Testis (tissue), 3 donors: ENCODE measurements around the gene SH3BGRL2. TPM values are rescaled to one million over a fixed set of nuclear protein-coding genes. Genes with fewer than 3 reads are reported as not detected.

Experiments used
- DNase-seq: peaks from one replicate; pipeline ENCODE4 v3.0.0-alpha.2; 2019
- H3K27ac ChIP-seq, 2 donors: fragments of 200-600 bp; sonication (generic); one replicate each; pipeline ENCODE4 v1.5.1; 2019
- H3K27me3 ChIP-seq: fragments of 200-600 bp; sonication (generic); one replicate; pipeline ENCODE4 v1.5.1; 2019
- H3K36me3 ChIP-seq: fragments of 200-600 bp; sonication (generic); one replicate; pipeline ENCODE4 v1.5.1; 2017; ENCODE audit warnings: low read depth; ENCODE audit errors: missing control alignments
- H3K4me1 ChIP-seq: fragments of 200-600 bp; sonication (generic); one replicate; pipeline ENCODE4 v1.5.1; 2019
- H3K4me3 ChIP-seq, 2 donors: fragments of 200-600 bp; sonication (generic); one replicate each; pipeline ENCODE4 v1.5.1; 2017 to 2019
- H3K9me3 ChIP-seq: fragments of 200-600 bp; sonication (generic); one replicate; pipeline ENCODE4 v1.5.1; 2017
- POLR2A ChIP-seq: fragments of 450-650 bp; IDR thresholded peaks from one replicate; pipeline ENCODE4 v1.6.1; 2017; ENCODE audit warnings: antibody characterized with exemption, mild to moderate bottlenecking, moderate library complexity
- WGBS, 2 donors: methylation state at CpG; one replicate each; pipeline ENCODE4 v1.1.5; 2018; 5-methylcytosine and 5-hydroxymethylcytosine counted together
- intact Hi-C: fragments of 100-400 bp; cut with DNase I; formaldehyde crosslinking; loops from one replicate; pipeline ENCODE4 v1.15.1; 2023; ENCODE audit warnings: low total_unique reads
- polyA plus RNA-seq: library from polyadenylated mRNA; stranded (reverse); fragments of 350-450 nt; fragmentation: Illumina TruSeq; extraction: RNeasy Lipid Tissue Mini Kit (QIAGEN cat#74804); gene quantifications from one replicate; pipeline ENCODE4 v1.2.3, GENCODE V29; 2014; ENCODE audit warnings: low read depth, low replicate concordance; ENCODE audit not compliant: insufficient read depth
- total RNA-seq, 2 donors: library from RNA; depleted of rRNA; stranded (reverse); fragments of >200 nt; gene quantifications; one replicate each; pipeline ENCODE4 v1.2.3, GENCODE V29; 2016
- TF ChIP-seq, protein P1 (sequence below), 3 experiments: fragments of 450-650 bp in 2 of 3; fragments of 200-600 bp in 1 of 3; sonication (generic) in 1 of 3; IDR thresholded peaks; one replicate each; pipeline ENCODE4 v1.5.1; 2016 to 2019; ENCODE audit warnings: antibody characterized with exemption in 3 of 3, mild to moderate bottlenecking in 2 of 3, moderate library complexity in 1 of 3

The SH3BGRL2 gene
- total and polyA plus RNA-seq, 3 donors from 2014 or later: 5.5 to 9.8 (median 6.3) TPM

DNA sequence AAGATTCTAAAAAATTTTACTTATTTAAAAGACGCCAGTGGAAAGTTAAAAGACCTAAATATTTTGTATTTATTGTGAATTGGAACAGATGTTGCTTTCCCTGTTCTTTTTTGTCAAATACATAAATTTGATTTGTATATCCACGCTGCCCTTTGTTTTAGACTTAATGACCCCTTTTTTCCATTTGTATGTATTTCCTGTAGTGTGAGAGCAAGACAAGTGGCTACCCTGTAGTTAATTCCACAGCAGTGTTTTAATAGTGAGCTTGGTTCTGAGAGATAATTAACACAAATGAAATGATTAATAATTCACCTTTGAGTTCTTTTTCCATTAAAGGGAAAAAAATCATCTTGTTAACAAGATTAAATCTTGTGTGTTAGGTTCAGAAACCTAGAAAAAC is 16.6 kb downstream of the SH3BGRL2 start:
- Histone ChIP-seq H3K4me3 (no peak overlapping the region), H3K36me3 (no peaks in the 10 kb centered on the region), H3K27ac (no peak overlapping the region), H3K27me3 (no peaks in the 10 kb centered on the region), H3K4me1 (no peaks in the 10 kb centered on the region), H3K9me3 (no peaks in the 10 kb centered on the region)
- intact Hi-C loops: no loop called here
- no peak for DNase-seq
- TF ChIP-seq POLR2A: no peak
- TF ChIP-seq, protein P1, sequence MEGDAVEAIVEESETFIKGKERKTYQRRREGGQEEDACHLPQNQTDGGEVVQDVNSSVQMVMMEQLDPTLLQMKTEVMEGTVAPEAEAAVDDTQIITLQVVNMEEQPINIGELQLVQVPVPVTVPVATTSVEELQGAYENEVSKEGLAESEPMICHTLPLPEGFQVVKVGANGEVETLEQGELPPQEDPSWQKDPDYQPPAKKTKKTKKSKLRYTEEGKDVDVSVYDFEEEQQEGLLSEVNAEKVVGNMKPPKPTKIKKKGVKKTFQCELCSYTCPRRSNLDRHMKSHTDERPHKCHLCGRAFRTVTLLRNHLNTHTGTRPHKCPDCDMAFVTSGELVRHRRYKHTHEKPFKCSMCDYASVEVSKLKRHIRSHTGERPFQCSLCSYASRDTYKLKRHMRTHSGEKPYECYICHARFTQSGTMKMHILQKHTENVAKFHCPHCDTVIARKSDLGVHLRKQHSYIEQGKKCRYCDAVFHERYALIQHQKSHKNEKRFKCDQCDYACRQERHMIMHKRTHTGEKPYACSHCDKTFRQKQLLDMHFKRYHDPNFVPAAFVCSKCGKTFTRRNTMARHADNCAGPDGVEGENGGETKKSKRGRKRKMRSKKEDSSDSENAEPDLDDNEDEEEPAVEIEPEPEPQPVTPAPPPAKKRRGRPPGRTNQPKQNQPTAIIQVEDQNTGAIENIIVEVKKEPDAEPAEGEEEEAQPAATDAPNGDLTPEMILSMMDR (IDR thresholded peaks at IDR 0.05): no peak
- 84 to 93% methylated on average over 2 of the region's 2 CpGs for WGBS, 2 donors

DNA sequence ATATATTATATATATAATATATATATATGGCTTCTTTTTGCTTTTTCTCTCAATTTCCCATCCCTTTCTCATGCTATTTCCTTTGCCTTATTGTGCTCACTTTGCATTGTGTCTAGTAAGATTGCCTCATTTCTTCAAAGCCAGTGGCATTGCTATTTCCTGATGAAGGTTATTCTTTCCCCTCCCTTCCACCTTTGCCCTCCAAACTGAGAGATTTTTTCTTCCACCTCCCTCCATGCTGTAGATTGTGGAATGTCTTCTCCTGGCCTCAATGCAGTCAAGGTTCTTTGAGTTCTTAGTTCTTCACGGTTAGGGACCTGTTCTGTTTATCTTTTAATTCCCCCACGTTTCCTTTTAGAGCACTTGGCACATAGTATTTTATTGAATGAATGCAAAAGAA is 17.2 kb downstream of the SH3BGRL2 start:
- DNase-seq: no peak
- no peaks in the 10 kb centered on the region for H3K36me3 ChIP-seq
- H3K9me3 ChIP-seq: no peaks in the 10 kb centered on the region
- no peaks in the 10 kb centered on the region for H3K4me1 ChIP-seq
- H3K27me3 ChIP-seq: no peaks in the 10 kb centered on the region
- no peak overlapping the region for H3K4me3 ChIP-seq
- peak overlapping the region in 1 of 2 donors; percentile 60 for H3K27ac ChIP-seq
- intact Hi-C loops: no loop called here
- no peak for TF ChIP-seq POLR2A
- TF ChIP-seq, protein P1 (IDR thresholded peaks at IDR 0.05): no peak
- 21 to 28% methylated on average over 2 of the region's 2 CpGs for WGBS, 2 donors

DNA sequence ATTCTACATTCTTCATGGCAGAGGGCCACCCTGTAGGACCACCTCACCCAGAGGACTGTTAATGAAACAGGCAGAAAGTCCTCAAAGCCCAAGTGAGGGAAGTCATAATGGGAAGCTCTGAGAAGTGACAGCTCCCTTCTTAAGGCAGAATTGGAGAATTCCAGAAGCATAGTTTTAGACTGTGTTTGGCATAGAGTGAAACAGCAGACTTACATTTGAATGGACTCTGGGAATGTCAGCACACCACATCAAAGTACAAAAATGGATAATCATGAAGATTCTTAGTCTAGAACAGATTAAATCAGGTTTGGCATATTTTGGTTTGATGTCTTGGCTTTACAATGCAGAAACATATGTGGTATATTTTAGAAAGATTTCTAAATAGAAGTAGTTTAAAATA is 17.9 kb downstream of the SH3BGRL2 start:
- no peaks in the 10 kb centered on the region for H3K9me3 ChIP-seq
- DNase-seq: no peak
- H3K27me3 ChIP-seq: no peaks in the 10 kb centered on the region
- H3K27ac ChIP-seq: peak overlapping the region; percentile 28 to 60
- TF ChIP-seq, protein P1 (IDR thresholded peaks at IDR 0.05): no peak
- TF ChIP-seq POLR2A: no peak
- intact Hi-C loops: no loop called here
- no peaks in the 10 kb centered on the region for H3K36me3 ChIP-seq
- H3K4me3 ChIP-seq: no peak overlapping the region
- H3K4me1 ChIP-seq: no peaks in the 10 kb centered on the region

DNA sequence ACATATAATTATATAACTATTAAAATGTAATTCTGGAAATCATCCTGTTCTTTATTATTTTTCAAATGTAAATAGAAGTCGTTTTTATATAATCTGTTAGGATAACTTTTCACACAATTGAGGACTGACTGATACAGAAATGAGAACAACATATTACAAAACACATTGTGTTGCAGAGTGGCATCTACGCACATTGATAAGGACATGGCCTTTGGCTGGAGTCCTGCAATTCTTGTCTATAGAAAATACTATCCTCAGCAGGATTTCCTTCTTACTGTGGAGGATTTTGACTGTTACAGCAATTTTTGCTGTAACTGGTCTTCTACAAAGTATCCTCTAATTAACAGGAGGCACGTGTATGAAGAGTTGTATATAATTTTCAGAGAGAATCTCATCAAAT is 19.8 kb downstream of the SH3BGRL2 start:
- Histone ChIP-seq H3K36me3 (no peaks in the 10 kb centered on the region), H3K4me3 (no peak overlapping the region), H3K27me3 (no peaks in the 10 kb centered on the region), H3K9me3 (no peaks in the 10 kb centered on the region), H3K4me1 (no peaks in the 10 kb centered on the region), H3K27ac (no peak overlapping the region)
- TF ChIP-seq POLR2A: no peak
- whole genome bisulfite sequencing, 2 donors: 59 to 60% methylated on average over 3 of the region's 3 CpGs
- DNase-seq: peak; percentile 70
- intact Hi-C loops: no loop called here

DNA sequence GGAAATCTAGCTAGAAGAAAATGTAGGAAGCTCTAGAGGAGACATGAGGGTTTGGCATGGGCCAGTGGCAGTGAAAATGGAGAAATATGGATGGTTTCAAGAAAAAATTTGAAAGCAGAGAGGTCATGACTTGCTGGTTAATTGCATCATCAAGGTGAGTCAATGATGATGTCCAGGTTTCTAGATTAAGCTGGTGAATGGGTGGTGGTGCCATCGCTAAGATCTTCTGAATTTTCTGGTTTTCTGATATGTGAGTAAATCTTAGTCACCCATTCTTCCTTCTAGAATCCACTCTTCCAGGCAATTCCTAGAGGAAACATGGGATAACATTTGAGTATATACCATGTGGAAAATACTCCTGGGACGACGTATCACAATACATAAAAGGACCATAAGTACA is 25.0 kb downstream of the SH3BGRL2 start:
- Histone ChIP-seq H3K9me3 (no peaks in the 10 kb centered on the region), H3K4me3 (no peak overlapping the region), H3K27me3 (no peaks in the 10 kb centered on the region), H3K27ac (no peak overlapping the region), H3K4me1 (no peaks in the 10 kb centered on the region), H3K36me3 (no peaks in the 10 kb centered on the region)
- intact Hi-C loops: no loop called here
- no peak for DNase-seq
- 91 to 95% methylated on average over 3 of the region's 3 CpGs for WGBS, 2 donors
- TF ChIP-seq POLR2A: no peak
- TF ChIP-seq, protein P1 (IDR thresholded peaks at IDR 0.05): no peak
